Mesothelial cell of epicardium (in vitro differentiated cells): ENCODE results near the gene PHYHD1. TPM values are rescaled to one million over a fixed set of nuclear protein-coding genes. Genes with fewer than 3 reads are reported as not detected.

Source experiments
- DNase-seq, 2 experiments: peaks; one replicate each; pipeline ENCODE4 v3.0.0; 2021; ENCODE audit warnings: low spot score in 2 of 2; ENCODE audit not compliant: unreplicated experiment in 2 of 2
- H3K27ac Mint-ChIP-seq: 2 replicates; pipeline ENCODE4 v1.8.0; 2021; ENCODE audit warnings: mixed read lengths
- H3K27me3 Mint-ChIP-seq: 2 replicates; pipeline ENCODE4 v1.8.0; 2021; ENCODE audit warnings: low read depth, mixed read lengths
- H3K36me3 Mint-ChIP-seq: 2 replicates; pipeline ENCODE4 v1.8.0; 2021; ENCODE audit warnings: mixed read lengths
- H3K4me1 Mint-ChIP-seq: 2 replicates; pipeline ENCODE4 v1.8.0; 2021; ENCODE audit warnings: mixed read lengths
- H3K4me3 Mint-ChIP-seq: 2 replicates; pipeline ENCODE4 v1.8.0; 2021; ENCODE audit warnings: mild to moderate bottlenecking, moderate library complexity, mixed read lengths
- H3K9me3 Mint-ChIP-seq: 2 replicates; pipeline ENCODE4 v1.8.0; 2021; ENCODE audit warnings: mixed read lengths
- total RNA-seq: library from RNA; stranded (reverse); gene quantifications from 3 replicates; pipeline ENCODE4 v1.2.1, GENCODE V29; 2021
- TF ChIP-seq, protein P1 (sequence below): fragments of 200-600 bp; sonication (generic); IDR thresholded peaks from one replicate; pipeline ENCODE4 v1.5.0; 2021; ENCODE audit warnings: antibody characterized with exemption; ENCODE audit not compliant: unreplicated experiment

Gene PHYHD1
- total RNA-seq, 1 donor from 2014 or later: 24.3 TPM

DNA sequence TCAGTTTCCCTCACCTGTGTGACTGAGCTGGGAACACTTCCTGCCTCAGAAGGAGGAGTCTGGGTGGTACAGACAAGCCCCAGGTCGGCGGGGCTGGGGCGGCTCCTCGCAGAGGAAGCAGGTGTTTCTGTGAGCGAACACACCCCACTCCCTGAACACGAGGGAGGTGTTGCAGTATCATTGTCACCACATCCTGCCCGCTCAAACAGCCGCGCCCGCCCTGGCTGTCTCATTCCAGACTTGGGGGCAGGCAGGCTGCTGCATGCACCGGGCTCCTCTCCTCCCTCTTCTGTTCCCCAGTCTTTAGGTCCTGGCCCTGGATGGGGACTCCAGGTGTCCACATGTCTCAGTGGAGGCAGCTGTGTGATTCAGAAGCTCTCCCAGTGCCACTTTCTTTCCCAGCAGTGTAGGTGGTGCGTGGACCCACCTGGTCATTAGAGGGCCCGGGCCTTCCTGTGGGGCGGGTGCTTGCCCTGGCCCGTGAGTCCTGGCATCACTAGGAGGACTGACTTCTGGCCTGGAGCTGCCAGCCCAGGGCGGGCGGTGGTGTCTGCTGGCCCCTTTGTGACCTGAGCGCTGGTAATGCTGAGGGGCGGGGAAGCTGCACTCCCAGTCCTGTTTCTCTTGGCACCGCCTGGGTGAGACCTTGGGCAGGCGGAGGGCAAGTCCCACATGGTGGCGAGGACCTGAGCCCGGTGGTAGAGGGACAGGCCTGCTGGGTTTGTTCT lies 18.3 kb upstream of the PHYHD1 start:
- TF ChIP-seq, protein P1, sequence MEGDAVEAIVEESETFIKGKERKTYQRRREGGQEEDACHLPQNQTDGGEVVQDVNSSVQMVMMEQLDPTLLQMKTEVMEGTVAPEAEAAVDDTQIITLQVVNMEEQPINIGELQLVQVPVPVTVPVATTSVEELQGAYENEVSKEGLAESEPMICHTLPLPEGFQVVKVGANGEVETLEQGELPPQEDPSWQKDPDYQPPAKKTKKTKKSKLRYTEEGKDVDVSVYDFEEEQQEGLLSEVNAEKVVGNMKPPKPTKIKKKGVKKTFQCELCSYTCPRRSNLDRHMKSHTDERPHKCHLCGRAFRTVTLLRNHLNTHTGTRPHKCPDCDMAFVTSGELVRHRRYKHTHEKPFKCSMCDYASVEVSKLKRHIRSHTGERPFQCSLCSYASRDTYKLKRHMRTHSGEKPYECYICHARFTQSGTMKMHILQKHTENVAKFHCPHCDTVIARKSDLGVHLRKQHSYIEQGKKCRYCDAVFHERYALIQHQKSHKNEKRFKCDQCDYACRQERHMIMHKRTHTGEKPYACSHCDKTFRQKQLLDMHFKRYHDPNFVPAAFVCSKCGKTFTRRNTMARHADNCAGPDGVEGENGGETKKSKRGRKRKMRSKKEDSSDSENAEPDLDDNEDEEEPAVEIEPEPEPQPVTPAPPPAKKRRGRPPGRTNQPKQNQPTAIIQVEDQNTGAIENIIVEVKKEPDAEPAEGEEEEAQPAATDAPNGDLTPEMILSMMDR: no peak
- Mint-ChIP-seq H3K9me3 (no peaks in the 10 kb centered on the region), H3K4me1 (no peaks in the 10 kb centered on the region), H3K27me3 (no peaks in the 10 kb centered on the region), H3K36me3 (peaks cover 6% of the 10 kb centered on the region), H3K27ac (no peak overlapping the region), H3K4me3 (no peak overlapping the region)
- DNase-seq: no peak

DNA sequence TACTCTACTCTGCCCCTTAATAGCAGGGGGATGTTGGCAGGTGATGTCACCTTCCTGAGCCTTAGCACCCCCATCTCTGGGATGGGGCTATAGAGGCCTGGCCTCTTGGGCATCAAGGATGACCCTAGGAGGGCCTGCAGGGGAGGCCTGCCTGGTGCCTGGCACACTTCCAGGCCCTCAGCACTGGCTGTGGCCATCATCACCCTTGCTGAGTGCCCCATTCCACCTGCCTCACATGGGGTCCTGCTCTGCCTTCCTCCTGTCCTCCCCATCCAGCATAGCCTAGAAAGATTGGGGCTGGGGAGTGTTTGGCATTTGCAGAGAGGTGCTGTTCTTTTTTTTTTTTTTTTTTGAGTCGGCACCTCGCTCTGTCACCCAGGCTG lies 17.7 kb upstream of the PHYHD1 start:
- Mint-ChIP-seq H3K36me3 (peaks cover 12% of the 10 kb centered on the region), H3K4me3 (no peak overlapping the region), H3K9me3 (no peaks in the 10 kb centered on the region), H3K4me1 (no peaks in the 10 kb centered on the region), H3K27me3 (no peaks in the 10 kb centered on the region), H3K27ac (no peak overlapping the region)
- no peak for DNase-seq
- TF ChIP-seq, protein P1: no peak

DNA sequence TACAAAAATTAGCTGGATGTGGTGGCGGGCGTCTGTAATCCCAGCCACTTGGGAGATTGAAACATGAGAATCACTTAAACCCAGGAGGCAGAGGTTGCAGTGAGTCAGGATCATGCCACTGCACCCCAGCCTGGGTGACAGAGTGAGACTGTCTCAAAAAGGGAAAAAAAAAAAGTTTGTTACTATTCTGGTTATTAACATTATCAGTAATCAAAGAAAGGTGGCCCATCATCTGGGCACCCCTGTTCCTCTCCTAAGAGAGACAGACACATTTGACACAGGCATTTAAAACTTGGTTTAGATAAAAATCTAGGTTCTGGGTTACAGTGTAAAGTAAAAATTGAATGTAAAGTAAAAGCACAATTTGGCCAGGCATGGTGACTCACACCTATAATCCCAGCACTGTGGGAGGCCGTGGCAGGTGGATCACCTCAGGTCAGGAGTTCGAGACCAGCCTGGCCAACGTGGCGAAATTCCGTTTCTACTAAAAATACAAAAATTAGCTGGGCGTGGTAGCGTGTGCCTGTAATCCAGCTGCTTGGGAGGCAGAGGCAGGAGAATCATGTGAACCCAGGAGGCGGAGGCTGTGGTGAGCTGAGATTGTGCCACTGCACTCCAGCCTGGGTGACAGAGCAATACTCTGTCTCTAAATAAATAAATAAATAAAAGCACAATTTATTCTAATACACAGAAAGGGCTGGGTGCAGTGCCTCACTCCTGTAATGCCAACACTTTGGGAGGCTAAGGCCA lies 16.7 kb upstream of the PHYHD1 start:
- Mint-ChIP-seq H3K4me1 (no peaks in the 10 kb centered on the region), H3K27me3 (no peaks in the 10 kb centered on the region), H3K9me3 (no peaks in the 10 kb centered on the region), H3K36me3 (peaks cover 18% of the 10 kb centered on the region), H3K4me3 (no peak overlapping the region), H3K27ac (no peak overlapping the region)
- TF ChIP-seq, protein P1: no peak
- DNase-seq: no peak

DNA sequence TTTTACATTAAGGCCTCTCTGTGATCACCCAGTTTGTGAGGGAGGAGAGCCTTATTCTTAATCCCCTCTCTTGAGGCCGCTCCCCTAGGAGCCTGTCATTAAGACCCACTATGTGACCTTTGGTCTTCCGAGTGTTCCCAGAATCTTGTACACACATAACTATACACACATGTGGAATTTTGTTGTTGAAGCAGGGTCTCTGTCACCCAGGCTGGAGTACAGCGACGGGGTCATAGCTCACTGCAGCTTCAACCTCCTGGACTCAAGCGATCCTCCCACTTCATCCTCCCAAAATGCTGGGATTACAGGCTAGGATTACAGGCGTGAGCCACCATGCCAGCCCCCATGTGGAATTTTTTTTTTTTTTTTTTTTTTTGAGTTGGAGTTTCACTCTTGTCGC lies 14.8 kb upstream of the PHYHD1 start:
- H3K27me3 Mint-ChIP-seq: no peaks in the 10 kb centered on the region
- no peak for DNase-seq
- no peak overlapping the region for H3K27ac Mint-ChIP-seq
- H3K36me3 Mint-ChIP-seq: peaks cover 23% of the 10 kb centered on the region
- TF ChIP-seq, protein P1: no peak
- no peak overlapping the region for H3K4me3 Mint-ChIP-seq
- H3K9me3 Mint-ChIP-seq: no peaks in the 10 kb centered on the region
- H3K4me1 Mint-ChIP-seq: no peaks in the 10 kb centered on the region

DNA sequence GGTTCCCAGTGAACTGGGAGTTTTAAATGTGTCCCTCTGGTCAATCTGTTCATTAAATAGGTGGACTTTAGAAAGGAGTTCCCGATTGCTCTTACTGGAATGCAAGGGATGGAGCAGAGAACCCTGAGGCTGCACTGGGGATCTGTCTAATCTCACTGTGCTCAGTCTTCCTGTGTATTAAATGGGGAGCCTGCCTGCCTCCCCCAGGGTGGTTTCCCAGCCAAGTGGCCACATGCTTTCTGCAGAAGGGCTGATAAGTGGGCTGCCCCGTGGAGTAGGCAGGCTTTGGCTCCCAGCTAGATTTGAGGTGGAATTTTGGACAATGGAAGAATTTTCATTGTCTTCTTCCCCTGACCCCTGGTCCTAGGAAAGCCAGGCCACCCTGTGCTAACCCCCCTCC lies 14.0 kb upstream of the PHYHD1 start:
- Mint-ChIP-seq H3K27ac (no peak overlapping the region), H3K9me3 (no peaks in the 10 kb centered on the region), H3K4me3 (no peak overlapping the region), H3K27me3 (no peaks in the 10 kb centered on the region), H3K36me3 (peaks cover 23% of the 10 kb centered on the region), H3K4me1 (peaks cover 6% of the 10 kb centered on the region)
- TF ChIP-seq, protein P1: no peak
- no peak for DNase-seq
